Islet precursor cell (in vitro differentiated cells): Measurements from ENCODE around the gene ATP6V1B1.
A peak's percentile ranks its signal among the peaks of the same experiment; 100 is the strongest.
"Not testable (repeated sequence)": the region's sequence is repeated elsewhere in the genome, so short reads cannot be mapped to it uniquely, and the experiment has no call there.

ENCODE experiments used
- DNase-seq: peaks from one replicate; pipeline ENCODE4 v3.0.0-alpha.2; 2018

The ATP6V1B1 gene

GRCh38 chr2:70992945-70993853 lies 57.5 kb downstream of the ATP6V1B1 start:
- DNase-seq = no peak

DNA sequence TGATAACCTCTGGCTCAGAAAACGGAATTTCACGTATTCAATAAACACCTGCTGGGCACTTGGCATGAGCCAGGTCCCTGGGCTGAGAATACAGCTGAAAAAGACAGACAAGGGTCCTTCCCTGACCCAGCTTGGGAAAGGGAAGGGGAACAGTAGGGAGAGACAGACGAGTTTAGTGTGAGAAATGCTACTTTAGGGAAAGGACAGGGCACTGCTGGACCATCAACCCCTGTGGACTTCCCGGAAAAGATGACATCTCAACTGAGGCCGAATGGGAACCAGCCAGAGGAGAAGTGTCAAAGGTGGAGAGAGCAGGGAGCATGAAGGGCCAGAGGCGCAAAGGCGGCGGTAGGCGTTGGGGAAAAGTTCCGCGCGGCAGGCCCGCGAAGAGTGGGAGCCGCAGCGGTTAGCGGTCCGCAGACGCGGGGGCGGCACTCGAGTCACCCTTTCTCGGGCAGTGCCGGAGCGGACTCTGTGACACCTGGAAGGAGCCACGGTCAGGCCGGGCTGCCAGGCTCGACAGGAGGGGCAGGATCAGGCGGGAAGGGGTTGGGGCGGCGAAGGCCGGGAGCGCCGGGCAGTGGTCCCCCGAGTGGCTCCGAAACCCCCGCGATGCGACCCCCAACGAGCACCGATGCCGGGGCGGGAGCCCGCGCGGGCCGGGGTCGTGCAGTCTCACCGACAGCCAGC lies 58.5 kb downstream of the ATP6V1B1 start:
- DNase-seq = no peak

DNA sequence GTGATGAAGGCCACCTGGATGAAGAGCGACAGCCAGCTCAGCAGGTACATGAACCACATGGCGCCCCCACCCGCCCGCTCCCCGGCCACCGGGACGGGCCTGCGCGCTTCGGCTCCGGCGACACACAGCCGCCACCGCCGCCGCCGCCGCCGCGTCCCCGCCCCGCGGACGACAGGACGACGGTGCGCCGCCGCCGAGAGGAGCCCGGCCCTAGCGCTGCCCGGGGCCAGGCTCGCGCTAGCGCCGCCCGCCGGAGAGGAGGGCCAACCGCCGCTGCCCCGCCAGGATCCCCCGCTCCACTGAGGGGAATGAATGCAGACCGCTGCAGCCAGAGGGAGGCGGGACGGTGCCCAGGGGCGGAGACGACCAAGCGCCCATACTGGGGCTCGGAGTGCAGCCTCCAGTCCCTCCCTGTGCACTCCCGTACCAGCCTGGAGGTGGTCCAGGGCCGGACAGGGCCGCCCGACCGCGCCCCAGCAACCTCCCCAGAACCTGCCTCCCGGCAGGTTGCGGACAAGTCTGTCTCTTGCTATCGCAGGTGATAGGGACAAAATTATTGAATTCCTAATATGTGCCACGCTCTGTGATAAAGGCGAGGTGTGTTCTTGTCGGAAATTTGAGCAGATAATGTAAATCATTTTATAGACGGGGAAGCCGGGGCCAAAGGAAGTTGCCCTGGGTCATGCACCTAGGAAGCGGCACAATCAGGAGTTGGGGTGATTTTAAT lies 59.2 kb downstream of the ATP6V1B1 start, which contains the start of gene TEX261:
Gene TEX261, minus strand, starts transcription at position 175 of the 727 bp plus-strand sequence. Its CDS starts 116 bp downstream, at position 59.
- DNase-seq = peak; percentile 95

DNA sequence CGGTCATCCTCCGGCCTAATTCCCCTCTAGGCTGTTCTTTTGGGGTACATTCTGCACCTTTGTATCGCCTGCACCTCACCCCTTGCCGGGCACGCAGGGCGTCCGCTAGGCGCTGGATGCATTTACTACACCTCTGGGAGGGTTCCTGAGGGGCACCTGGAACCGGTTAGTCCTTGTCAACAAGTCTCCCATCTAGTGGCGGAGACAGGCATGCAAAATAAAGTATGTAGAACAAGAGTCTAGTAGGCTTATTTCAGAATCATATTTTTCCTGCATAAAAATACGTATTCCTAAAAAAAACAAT lies 59.7 kb downstream of the ATP6V1B1 start:
- DNase-seq = no peak

- not testable (repeated sequence) for DNase-seq
Observed at GRCh38 chr2:70998885-70999284, 63.2 kb downstream of the ATP6V1B1 start.

DNA sequence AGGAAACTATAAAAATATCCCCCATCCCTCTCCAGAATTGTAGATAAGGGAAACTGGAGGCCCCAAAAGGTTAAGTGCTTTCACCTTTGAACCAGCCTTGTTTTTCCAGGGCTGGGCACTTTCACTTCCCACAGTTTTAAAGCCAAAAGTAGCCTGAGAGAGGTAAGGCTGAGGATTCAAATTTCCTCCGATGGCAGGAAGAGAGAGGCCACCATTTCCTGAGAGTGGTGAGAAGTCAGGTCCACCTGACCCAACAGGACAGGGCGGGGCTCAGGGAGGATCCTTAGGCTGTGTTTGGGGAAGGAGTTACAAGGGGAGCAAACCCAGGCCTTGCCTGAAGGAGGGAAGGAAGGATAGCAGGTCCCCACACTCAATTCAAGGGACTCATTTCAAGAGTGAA lies 63.7 kb downstream of the ATP6V1B1 start:
- DNase-seq = no peak

DNA sequence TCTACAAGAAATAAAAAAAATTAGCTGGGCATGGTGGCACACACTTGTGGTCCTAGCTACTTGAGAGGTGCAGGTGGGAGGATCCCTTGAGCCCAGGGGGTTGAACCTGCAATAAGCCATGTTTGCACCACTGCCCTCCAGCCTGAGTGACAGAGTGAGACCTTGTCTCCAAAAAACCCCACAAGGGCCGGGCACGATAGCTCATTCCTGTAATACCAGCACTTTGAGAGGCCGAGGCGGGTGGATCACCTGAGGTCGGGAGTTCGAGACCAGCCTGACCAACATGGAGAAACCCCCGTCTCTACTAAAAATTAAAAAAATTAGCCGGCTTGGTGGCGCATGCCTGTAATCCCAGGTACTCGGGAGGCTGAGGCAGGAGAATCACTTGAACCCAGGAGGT lies 64.2 kb downstream of the ATP6V1B1 start:
- DNase-seq = not testable (repeated sequence)

DNA sequence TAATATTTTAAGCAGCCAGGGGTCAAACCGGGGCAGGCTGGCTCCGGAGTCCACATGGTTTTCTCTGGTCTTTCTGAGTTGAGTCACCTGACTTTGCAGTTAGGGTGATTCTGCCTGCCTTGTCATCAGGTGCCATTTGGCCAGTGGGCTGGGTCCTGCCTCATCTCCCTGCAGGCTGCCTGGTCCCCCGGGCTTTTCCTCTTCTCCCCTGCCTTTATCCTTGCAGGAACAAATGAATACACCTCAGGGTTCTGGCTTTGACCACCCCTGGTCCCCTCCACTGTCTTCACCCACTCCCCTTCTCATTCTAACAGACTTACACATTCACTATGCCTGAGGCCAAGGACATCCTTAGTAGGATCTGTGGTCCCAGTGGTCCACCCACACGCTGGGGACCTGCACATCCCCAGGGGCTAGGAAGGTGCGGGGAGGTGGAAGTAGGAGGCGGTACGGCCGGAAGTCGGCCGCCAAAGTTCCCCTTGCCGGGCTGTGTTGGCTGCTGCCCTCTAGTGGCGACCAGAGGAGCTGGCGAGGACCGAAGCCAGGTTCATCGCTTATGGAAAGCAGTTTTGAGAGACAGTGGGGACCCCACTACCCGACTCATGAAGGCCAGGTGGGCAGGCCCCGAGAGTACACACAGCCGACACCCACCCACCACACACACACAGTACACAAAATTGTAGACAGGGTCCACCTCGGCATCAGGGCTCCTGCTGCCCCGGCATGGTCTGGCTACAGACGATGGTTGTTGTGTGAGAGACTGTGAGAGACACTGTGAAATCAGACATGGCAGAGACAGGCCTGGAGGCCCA lies 65.3 kb downstream of the ATP6V1B1 start:
- peak; percentile 81 for DNase-seq

DNA sequence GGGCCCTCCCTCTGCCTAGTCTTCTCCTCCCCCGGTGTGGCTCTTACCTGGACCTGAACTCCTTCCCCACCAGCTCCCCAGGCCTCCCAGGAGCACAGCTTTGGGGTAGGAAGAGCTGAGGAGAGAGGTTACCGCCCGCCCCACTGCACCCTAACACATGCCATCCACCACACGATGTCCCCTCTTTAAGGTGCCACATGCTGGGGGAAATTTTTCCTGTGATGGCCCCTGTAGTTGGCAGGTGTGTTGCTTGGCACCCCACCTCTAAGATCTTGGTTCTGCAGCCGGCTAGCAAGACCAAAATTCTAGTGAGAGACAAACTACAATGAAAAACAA lies 65.9 kb downstream of the ATP6V1B1 start:
- DNase-seq = no peak

DNA sequence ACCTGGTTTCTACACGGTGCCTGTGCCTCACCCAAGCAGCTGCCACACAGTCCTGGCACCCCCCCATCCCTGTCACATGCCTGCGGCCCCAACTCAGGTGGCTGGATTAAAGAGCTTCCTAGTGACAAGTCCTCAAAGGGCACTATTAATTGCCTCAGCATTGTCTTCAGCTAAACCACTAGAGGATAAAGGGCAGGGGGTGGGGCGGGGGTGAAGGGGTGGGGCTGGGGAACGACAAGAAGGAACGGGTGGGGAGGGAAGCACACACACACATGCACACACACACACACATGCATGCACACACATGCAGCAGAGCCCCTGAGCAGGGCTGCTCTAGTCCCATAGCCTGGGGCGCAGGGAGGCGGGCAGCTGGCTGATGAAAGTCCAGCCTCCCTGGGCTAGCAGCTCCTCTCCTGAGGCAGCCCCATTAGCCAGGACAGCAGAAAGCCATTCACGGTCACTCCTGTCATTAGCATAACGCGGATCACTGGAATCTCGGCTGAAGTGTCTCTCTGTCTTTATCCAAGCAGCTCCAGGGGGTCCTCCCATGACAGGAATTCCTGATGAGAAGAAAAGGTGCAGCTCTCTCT lies 66.4 kb downstream of the ATP6V1B1 start:
- DNase-seq = peak; percentile 96

GRCh38 chr2:71003396-71003795 lies 67.7 kb downstream of the ATP6V1B1 start:
- DNase-seq = no peak

GRCh38 chr2:71003966-71004755 lies 68.5 kb downstream of the ATP6V1B1 start:
- no peak for DNase-seq

DNA sequence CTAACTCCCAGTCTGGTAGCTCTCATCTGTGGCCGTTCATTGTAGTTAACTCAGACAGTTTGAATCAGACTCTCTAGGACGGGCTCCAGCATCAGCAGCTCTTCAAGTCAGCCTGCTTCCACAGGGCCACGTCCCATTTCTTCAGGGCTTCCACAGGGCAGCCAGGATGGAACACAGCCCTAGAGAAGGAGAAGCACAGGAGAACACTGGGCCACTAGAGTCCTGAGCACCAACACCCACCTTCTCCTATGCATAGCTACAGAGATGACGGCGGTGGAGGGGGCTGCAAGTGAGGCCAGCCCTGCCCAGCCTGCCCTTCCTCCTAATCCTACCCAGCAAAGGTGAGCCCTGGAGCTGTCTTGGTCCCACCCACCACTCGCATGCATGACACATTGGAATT lies 69.2 kb downstream of the ATP6V1B1 start:
- DNase-seq = no peak

DNA sequence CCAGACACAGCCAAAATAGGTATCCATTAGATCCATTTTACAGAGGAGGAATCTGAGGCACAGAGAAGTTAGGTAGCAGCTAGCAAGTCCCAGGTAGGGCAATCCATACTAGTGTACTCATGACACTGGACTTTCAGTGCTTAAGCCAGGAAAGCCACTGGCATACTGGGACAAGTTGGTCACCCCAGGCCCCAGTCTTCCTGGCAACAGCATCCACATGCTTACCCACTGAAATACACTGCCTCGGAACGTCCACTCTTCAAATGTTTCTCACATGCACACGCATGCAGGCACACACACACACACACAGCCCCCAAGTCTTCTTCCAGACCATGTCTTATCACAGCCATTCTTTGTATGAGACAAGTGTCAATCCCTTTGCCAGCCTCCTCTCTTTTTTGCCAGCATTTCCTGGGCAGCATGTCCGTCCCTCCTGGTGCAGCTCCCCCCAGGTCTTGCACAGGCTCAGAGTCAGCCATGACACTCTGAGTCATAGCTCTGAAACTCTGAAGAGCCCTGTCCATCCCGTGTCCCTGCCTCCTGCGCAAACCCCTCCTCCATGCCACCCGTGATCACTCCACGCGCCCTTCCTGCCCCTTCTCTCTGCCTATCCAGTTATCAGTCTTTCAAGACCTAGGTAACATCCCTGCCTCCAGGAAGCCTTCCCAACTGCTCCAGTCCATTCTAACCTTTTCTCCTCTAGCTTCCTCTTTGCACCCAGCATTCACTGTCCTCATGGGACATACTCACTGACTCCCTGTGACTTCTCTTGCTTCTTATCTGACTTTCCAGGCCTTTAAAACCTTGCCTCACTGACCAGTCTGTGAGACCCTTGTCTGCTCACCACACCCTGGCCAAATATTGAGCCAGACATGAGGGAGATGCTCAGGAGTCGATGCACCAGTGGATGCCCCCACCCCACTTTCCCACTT lies 69.8 kb downstream of the ATP6V1B1 start:
- DNase-seq = no peak

GRCh38 chr2:71006323-71006722 lies 70.6 kb downstream of the ATP6V1B1 start:
- DNase-seq = no peak

DNA sequence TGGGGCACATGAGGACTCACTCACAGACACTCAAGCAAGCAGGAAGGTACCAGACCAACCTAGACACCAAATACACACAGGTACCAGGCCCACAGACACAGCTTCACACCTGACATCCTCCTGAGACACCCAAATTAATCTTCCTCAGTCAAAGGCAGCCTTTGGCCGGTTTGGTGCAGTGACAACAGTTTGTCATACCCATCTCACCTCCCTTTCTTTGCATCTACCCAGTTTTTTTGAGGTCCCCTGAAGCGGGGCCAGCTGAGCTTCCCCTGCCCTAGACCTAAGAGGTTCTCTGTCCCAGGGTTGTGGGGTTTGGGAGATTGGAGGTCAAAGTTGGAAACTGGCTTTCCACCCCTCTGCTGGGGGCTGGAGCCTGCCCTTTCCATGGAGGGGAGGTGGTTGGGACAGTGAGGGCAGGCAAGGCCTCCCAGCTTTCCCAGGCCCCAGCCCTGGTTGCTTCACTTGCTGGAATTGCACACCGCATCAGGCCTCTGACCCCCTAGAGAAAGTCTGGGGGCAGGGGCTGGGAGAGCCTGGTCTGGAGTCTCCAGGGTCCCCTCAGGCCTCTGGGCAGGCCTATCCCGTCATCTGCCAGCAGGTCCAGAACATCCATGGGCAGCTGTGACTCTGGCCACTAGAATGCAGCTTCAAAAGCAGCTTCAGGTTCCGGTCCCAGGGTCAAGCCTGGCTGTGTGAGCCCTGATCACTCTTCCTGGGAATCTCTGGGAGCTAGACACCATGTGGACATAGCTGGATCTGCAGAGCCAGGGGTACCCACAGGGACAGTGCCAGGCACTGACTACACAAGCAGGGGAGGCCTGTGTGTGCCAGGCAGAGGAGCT lies 71.5 kb downstream of the ATP6V1B1 start:
- no peak for DNase-seq

DNA sequence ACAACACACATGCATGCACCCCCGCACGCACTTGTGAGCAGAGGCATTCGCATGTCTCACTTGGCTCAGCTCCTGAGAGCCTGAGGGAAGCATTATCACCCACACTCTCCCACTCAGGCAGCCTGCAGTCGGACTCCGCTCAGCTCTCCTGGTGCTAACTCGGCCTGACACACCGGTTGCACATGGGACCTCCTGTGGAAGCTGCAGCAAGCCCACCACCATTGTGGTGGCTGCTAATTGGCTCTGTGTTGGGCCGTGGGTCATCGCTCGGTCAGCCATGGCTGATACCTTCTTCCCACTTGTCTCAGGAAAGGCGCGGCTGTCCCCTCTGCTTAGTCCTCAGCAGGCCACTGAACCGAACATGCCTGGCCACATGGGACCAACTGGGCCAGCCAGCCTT lies 72.6 kb downstream of the ATP6V1B1 start:
- DNase-seq = no peak

GRCh38 chr2:71011786-71012185 lies 76.1 kb downstream of the ATP6V1B1 start:
- DNase-seq = not testable (repeated sequence)
